Activated CD4-positive, alpha-beta T cell treated with anti-CD3 and anti-CD28 coated beads for 24 hours (primary cell): ENCODE data around the gene CFL2.

ENCODE experiments used
- DNase-seq, 2 donors: peaks; one replicate each; pipeline ENCODE4 v3.0.0-alpha.2; 2020; ENCODE audit warnings: low read depth in 2 of 2

CFL2 gene

DNA sequence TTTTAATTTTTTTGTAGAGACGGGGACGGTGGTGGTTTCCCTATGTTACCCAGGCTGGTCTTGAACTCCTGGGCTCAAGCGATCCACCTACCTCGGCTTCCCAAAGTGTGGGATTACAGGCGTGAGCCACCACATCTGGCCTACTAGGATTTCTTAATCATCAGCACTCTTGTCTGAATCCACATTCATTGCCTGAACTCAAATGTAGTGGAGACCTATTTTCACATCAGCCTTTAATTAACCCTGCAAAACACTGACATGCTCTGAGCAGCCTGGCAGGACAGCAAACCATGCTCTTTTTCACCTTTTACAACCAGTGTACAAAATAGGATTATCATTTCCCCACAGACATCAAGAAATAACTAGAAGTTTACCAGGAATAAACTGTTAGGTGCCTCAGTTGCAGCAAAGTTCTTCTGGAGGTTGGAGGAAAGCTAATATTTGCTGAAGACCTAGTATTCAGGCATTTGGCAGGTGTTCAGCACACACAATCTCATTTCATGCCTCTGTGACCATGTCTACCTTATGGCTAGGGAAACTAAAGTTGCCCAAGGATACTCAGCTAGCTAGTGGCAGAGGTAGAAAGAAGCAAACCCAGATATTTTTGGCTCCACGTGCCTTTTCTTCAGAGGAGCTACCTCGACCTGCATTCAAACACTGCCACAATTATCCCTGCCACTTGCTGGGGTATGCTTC lies 37.7 kb downstream of the CFL2 start:
- DNase-seq: no peak

DNA sequence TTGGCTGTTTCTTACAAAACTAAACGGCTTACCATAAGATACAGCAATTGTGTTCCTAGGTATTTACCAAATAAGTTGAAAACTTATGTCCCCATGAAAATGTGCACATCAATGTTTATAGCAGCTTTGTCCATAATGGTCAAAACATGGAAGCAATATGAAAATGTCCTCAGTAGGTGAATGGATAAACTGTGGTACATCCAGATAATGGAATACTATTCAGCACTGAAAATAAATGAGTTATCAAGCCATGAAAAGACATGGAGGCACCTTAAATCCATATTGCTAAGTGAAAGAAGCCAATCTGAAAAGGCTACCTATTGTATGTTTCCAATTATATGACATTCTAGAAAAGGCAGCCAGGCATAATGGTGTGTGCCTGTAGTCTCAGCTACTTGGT lies 40.7 kb downstream of the CFL2 start:
- DNase-seq: no peak

DNA sequence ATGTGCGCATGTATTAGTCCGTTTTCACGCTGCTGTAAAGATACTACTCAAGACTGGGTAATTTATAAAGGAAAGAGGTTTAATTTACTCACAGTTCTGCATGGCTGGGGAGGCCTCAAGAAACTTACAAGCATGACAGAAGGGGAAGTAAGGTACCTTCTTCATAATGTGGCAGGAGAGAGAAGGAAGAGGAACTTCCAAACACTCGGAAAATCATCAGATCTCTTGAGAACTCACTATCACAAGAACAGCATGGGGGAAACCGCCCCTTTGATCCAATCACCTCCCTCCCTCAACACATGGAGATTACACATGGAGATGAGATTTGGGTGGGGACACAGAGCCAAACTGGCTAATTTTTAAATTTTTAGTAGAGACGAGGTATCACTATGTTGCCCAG lies 42.7 kb downstream of the CFL2 start:
- no peak for DNase-seq

DNA sequence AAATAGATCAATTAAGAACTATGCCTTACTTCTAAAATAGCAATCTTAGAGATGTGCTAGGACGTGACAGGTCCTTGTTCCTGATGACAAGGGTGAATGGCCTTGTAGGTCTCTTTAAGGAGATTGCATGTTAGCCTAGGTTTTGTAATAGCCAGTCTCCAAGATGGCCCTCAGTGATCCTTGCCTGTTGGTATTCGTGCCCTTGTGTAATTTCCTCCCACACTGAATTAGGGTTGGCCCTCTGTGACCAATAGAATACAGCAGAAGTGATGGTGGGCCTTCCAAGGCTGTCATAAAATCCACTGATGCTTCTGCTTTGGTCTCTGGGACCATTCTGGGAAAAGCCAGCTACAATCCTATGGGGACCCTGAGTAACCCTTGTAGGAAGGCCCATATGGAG lies 46.3 kb downstream of the CFL2 start:
- no peak for DNase-seq

DNA sequence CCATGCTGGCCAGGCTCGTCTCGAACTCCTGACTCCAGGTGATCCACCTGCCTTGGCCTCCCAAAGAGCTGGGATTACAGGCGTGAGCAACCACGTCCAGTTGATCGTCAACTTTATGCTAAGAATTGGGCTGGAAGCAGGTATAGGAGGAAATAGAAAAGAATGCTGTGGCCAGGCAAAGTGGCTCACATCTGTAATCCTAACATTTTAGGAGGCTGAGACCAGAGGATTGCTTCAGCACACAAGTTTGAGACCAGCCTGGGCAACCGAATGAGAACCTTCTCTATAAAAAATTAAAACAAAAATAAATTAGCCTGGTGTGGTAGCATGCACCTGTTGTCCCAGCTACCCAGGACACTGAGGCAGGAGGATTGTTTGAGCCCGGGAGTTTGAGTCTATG lies 47.4 kb downstream of the CFL2 start:
- DNase-seq: no peak

DNA sequence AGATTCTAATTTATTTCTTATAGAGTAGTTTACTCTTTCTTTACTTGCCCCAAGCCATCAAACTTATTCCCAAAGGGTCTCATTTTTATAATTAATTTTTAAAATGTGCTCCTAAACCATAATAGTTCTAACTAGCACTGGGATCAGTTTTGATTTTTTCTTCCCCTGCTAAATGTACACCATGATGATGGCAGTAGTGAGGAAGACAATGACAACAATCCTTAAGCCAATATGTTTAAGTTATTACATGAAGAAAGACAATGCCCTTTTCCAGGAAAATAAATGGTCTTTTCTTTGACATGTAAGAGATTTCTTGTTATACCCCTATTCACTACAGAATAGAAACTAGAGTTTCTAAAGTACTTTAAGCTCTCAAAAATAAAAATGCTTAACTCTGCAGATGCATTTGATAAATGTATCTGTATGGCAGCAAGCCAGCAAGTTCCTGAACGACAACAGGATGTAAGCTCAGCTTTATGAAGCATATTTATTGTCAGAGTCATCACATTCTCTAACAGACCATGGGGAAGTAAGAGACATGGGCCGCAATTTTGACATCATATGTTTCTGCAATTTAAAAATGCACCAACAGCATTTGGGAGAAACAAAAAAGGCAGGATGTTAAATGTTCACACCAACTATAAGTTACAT lies 48.5 kb downstream of the CFL2 start:
- no peak for DNase-seq

DNA sequence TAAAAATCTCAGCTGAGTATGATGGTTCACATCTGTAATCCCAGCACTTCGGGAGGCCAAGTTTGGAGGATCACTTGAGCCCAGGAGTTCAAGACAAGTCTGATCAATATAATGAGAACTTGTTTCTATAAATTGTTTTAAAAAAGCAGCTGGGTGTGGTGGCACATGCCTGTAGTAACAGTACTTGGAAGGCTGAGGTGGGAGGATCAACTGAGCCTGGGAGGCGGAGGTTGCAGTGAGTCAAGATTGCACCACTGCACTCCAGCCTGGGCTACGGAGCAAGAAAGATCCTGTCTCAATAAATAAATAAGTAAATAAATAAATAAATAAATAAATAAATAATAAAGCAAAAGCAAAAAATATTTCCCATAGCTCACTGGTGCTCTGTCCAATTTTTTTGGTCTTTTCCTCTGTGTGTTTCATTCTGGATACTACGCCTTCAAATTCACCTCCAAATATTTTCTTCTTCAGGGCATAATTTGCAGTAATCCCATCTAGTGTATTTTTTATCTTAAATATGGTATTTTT lies 51.8 kb downstream of the CFL2 start:
- no peak for DNase-seq

DNA sequence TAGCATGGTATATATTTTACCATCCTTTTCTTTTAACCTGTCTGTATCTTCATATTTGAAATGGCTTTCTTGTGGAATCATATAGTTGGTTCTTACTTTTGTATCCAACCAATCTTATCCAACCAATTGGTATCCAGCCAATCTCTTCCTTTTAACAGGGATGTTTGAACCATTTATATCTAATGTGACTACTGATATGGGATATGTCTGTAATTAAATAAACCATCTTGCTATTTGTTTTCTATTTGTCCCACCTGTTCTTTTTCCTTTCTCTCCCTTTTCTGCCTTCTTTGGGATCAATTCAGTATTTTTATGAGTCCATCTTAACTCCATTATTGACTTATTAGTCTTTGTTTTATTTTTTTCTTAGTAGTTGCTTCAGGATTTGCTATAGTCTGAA lies 53.6 kb downstream of the CFL2 start:
- no peak for DNase-seq
